Pericardium fibroblast (primary cell): Measurements from ENCODE around the gene ATIC. TPM values are rescaled to one million over a fixed set of nuclear protein-coding genes. Genes with fewer than 3 reads are reported as not detected.

Source experiments
- total RNA-seq: library from RNA; depleted of rRNA; stranded (reverse); fragments of >200 nt; gene quantifications from 2 replicates; pipeline ENCODE4 v1.2.3, GENCODE V29; 2015

The ATIC gene
- 24.7 and 39.2 TPM in 2 replicates for total RNA-seq

GRCh38 chr2:215311625-215312396 is at the start of gene ATIC:
Gene ATIC (plus strand): TSS chr2:215312059. CDS start chr2:215312143, 84 bp downstream.

Other genes starting within 250 kb of the ATIC start
- gene ABCA12, start 173.4 kb upstream of the ATIC start, total RNA-seq, result under 0.01 TPM in 1 of 2 replicates, not detected in the other
- 18,046 and 18,337 TPM in 2 replicates for gene FN1, start 124.0 kb downstream of the ATIC start, total RNA-seq